Measurements from ENCODE around the gene TMEM30B.

The TMEM30B gene

DNA sequence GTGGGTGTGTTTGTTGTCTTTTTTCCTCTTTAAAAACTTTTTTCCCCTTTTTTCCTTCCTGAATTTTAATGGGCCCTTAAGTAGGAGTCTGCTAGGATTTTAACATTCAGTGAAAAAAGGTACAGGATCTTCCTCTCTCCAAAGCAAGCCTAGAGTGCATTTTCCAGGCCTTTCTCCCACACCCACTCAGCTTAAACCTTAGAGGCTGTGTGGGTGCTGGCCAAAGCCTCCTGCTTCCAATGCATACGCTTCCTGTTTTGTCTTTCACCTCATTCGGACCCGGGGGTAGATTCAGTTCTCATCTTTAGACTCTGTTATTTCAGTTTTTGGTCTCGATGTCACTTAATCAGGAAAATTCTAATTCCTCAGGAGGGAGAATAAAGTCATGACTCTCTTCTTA, 51.2 kb downstream of the TMEM30B start:
- Histone ChIP-seq H3K36me3 (ENCODE audit: control insufficient read depth, insufficient read depth, low read length) (no peaks in the 10 kb centered on the region), H3K4me2 (ENCODE audit: low read length) (no peak overlapping the region), H3K27me3 (ENCODE audit: control insufficient read depth, insufficient read depth, low read length) (no peaks in the 10 kb centered on the region), H2AFZ (peak overlapping the region; percentile 74), H3K4me1 (peaks cover 51% of the 10 kb centered on the region), H3K79me2 (no peaks in the 10 kb centered on the region), H3K27ac (peak overlapping the region; percentile 95), H3K4me3 (ENCODE audit: low read depth, low read length) (no peak overlapping the region), H3K9ac (no peak overlapping the region), H3K9me3 (ENCODE audit: control insufficient read depth, low read length) (no peaks in the 10 kb centered on the region)
- TF ChIP-seq, protein P1, sequence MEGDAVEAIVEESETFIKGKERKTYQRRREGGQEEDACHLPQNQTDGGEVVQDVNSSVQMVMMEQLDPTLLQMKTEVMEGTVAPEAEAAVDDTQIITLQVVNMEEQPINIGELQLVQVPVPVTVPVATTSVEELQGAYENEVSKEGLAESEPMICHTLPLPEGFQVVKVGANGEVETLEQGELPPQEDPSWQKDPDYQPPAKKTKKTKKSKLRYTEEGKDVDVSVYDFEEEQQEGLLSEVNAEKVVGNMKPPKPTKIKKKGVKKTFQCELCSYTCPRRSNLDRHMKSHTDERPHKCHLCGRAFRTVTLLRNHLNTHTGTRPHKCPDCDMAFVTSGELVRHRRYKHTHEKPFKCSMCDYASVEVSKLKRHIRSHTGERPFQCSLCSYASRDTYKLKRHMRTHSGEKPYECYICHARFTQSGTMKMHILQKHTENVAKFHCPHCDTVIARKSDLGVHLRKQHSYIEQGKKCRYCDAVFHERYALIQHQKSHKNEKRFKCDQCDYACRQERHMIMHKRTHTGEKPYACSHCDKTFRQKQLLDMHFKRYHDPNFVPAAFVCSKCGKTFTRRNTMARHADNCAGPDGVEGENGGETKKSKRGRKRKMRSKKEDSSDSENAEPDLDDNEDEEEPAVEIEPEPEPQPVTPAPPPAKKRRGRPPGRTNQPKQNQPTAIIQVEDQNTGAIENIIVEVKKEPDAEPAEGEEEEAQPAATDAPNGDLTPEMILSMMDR (IDR thresholded peaks at IDR 0.05) = no peak

DNA sequence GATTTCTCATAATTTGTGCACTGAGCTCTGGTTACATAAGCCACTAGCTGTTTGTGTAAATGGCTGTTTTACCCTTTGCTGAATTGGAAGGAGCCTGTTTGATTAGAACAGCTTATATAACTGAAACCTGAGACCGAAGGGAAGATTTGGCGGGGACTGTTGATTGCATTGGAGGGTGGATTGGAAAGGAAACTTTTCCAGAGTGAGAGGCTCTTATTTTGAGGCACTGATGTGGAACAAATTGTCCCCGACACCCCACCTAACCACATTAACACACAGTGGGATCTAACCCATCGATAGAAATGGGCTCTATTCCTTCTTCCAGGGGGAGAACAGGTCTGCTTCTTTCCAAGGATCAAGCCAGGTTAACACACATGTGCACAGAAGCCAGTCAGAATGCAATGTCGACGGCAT, 51.7 kb downstream of the TMEM30B start:
- H3K4me1 ChIP-seq = peaks cover 56% of the 10 kb centered on the region
- TF ChIP-seq, protein P1 (IDR thresholded peaks at IDR 0.05) = no peak
- peak overlapping the region; percentile 95 for H3K27ac ChIP-seq

DNA sequence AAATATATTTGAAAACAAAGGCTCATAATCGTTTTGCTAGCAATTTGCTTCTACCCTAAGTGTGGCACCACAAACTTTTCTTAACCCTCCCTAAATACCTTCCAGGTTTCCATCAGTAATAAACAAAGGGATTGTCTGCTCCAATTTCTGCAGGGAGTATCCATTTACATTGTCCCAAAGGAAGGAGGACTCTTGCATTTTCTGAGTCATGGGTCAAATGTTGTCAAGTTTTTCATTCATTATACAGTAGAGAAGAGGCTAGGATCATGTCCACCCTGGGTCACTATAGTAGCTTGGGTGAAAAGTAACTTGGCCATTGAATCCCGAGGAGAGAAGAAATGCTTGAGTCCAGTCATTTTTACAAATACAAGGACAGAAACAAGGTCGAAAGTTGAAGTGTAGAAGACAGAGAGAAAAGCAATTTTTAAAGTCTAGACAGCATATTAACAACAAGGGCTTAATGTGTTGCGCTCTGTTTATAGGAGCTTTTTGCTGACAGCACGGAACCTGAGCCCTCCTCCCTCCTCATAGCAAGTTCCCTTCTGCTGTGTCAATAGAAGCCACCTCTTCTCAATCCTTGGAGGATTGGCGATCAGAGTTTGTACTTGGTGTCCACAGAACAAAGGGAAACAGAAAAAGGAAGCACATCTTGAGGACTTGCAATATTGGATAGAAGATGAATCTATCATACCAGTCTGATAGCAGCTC, 53.1 kb downstream of the TMEM30B start:
- peaks cover 65% of the 10 kb centered on the region for H3K4me1 ChIP-seq
- H3K79me2 ChIP-seq = no peaks in the 10 kb centered on the region

More for the DNA sequence above, 51.7 kb downstream of the TMEM30B start:
- no peaks in the 10 kb centered on the region for H3K79me2 ChIP-seq
- no peak overlapping the region for H3K9ac ChIP-seq
- peak overlapping the region; percentile 8 for H3K4me3 ChIP-seq (ENCODE audit: low read depth, low read length)
- no peaks in the 10 kb centered on the region for H3K36me3 ChIP-seq (ENCODE audit: control insufficient read depth, insufficient read depth, low read length)
- no peaks in the 10 kb centered on the region for H3K27me3 ChIP-seq (ENCODE audit: control insufficient read depth, insufficient read depth, low read length)
- no peaks in the 10 kb centered on the region for H3K9me3 ChIP-seq (ENCODE audit: control insufficient read depth, low read length)
- peak overlapping the region; percentile 74 for H2AFZ ChIP-seq
- peak overlapping the region; percentile 29 for H3K4me2 ChIP-seq (ENCODE audit: low read length)

More for the DNA sequence above, 53.1 kb downstream of the TMEM30B start:
- peak overlapping the region; percentile 23 for H3K4me3 ChIP-seq (ENCODE audit: low read depth, low read length)
- H3K36me3 ChIP-seq (ENCODE audit: control insufficient read depth, insufficient read depth, low read length) = no peaks in the 10 kb centered on the region
- H2AFZ ChIP-seq = peak overlapping the region; percentile 24
- H3K27me3 ChIP-seq (ENCODE audit: control insufficient read depth, insufficient read depth, low read length) = no peaks in the 10 kb centered on the region
- H3K9ac ChIP-seq = no peak overlapping the region
- H3K27ac ChIP-seq = peak overlapping the region; percentile 95
- H3K4me2 ChIP-seq (ENCODE audit: low read length) = peak overlapping the region; percentile 55
- H3K9me3 ChIP-seq (ENCODE audit: control insufficient read depth, low read length) = no peaks in the 10 kb centered on the region
- TF ChIP-seq, protein P1 (IDR thresholded peaks at IDR 0.05) = no peak
